WTC11 (cell line): ENCODE measurements around the gene MOB3C.

Experiments
- E2F5 ChIP-seq: sonication (generic); formaldehyde crosslinking; IDR thresholded peaks from 2 replicates; pipeline ENCODE4 v1.8.1; 2022; ENCODE audit warnings: mild to moderate bottlenecking, moderate library complexity, missing genetic modification reagents
- NFE2L1 ChIP-seq: sonication (generic); formaldehyde crosslinking; IDR thresholded peaks from 2 replicates; pipeline ENCODE4 v1.8.1; 2023; ENCODE audit warnings: missing genetic modification reagents

GRCh38 chr1:46612937-46613660, 3.5 kb downstream of the MOB3C start:
- TF ChIP-seq E2F5 (CRISPR knock-in tag), result no peak
- no peak for TF ChIP-seq NFE2L1
